HG02852 (cell line): ENCODE measurements around the gene VILL.

Experiments
- ATAC-seq: cut with Tn5 transposase; IDR thresholded peaks from one replicate; pipeline ENCODE4 v1.9.1; 2021; ENCODE audit warnings: mild to moderate bottlenecking, moderate library complexity; ENCODE audit not compliant: unreplicated experiment

Gene VILL

GRCh38 chr3:38016410-38016809 lies 25.8 kb downstream of the VILL start:
- no peak for ATAC-seq

GRCh38 chr3:38016847-38017444 lies 26.4 kb downstream of the VILL start:
- ATAC-seq, result no peak

GRCh38 chr3:38017445-38018295 lies 27.1 kb downstream of the VILL start:
- ATAC-seq, result no peak

GRCh38 chr3:38018296-38019266 lies 28.0 kb downstream of the VILL start:
- no peak for ATAC-seq

- no peak for ATAC-seq
These were observed 29.2 kb downstream of the VILL start for GRCh38 chr3:38019658-38020341.

- no peak for ATAC-seq
These were observed 29.7 kb downstream of the VILL start for GRCh38 chr3:38020342-38020726.

- no peak for ATAC-seq
These were observed 30.6 kb downstream of the VILL start for GRCh38 chr3:38021196-38021595.

- ATAC-seq, result no peak
These were observed 31.7 kb downstream of the VILL start for GRCh38 chr3:38022301-38022700.

GRCh38 chr3:38022896-38023709 lies 32.5 kb downstream of the VILL start:
- no peak for ATAC-seq

- ATAC-seq, result no peak
These were observed 36.3 kb downstream of the VILL start for GRCh38 chr3:38026856-38027255.

- no peak for ATAC-seq
These were observed 37.2 kb downstream of the VILL start for GRCh38 chr3:38027466-38028465.

GRCh38 chr3:38028621-38029361 lies 38.2 kb downstream of the VILL start:
- no peak for ATAC-seq

- no peak for ATAC-seq
These were observed 39.0 kb downstream of the VILL start, which contains the start of gene PLCD1 for GRCh38 chr3:38029400-38030125. Gene PLCD1 (minus strand): TSS chr3:38029642. CDS start chr3:38029539, 103 bp downstream.

- no peak for ATAC-seq
These were observed 39.8 kb downstream of the VILL start for GRCh38 chr3:38030126-38031021.

- ATAC-seq, result no peak
These were observed 40.7 kb downstream of the VILL start for GRCh38 chr3:38031022-38031994.
